Thoracic aorta (tissue), 2 donors: ENCODE results near the gene TTC39B. TPM values are rescaled to one million over a fixed set of nuclear protein-coding genes. Genes with fewer than 3 reads are reported as not detected.
"Not testable (repeated sequence)": the region's sequence is repeated elsewhere in the genome, so short reads cannot be mapped to it uniquely, and the experiment has no call there.

Source experiments
- ATAC-seq: fragments of 150-250 bp; one replicate; pipeline ENCODE4 v1.8.0; 2017; ENCODE audit warnings: low read depth; ENCODE audit not compliant: insufficient number of reproducible peaks, low FRiP score
- DNase-seq: peaks from one replicate; pipeline ENCODE4 v3.0.0-alpha.2; 2020; ENCODE audit warnings: low spot score
- H3K27ac ChIP-seq, 2 donors: fragments of 200-600 bp; sonication (generic); 1 replicate in 1 of 2; 2 replicates in 1 of 2; pipeline ENCODE4 v1.5.1; 2016; ENCODE audit warnings: mild to moderate bottlenecking in 2 of 2, moderate library complexity in 2 of 2
- H3K27me3 ChIP-seq: fragments of 200-600 bp; sonication (generic); replicated peaks from 2 replicates; pipeline ENCODE4 v1.6.0; 2016; ENCODE audit warnings: mild to moderate bottlenecking; ENCODE audit not compliant: insufficient read depth
- H3K36me3 ChIP-seq: fragments of 200-600 bp; sonication (generic); one replicate; pipeline ENCODE4 v1.5.1; 2016
- H3K4me1 ChIP-seq, 2 donors: fragments of 200-600 bp; sonication (generic); 1 replicate in 1 of 2; 2 replicates in 1 of 2; pipeline versions ENCODE4 v1.5.1 to v1.6.0; 2016; ENCODE audit warnings: low read depth in 2 of 2, mild to moderate bottlenecking in 1 of 2; ENCODE audit not compliant: control insufficient read depth in 1 of 2
- H3K4me3 ChIP-seq: fragments of 200-600 bp; sonication (generic); 2 replicates; pipeline ENCODE4 v1.5.1; 2016; ENCODE audit warnings: mild to moderate bottlenecking
- H3K9me3 ChIP-seq: fragments of 200-600 bp; sonication (generic); 2 replicates; pipeline ENCODE4 v1.5.1; 2016
- total RNA-seq, 2 donors: library from RNA; depleted of rRNA; stranded (reverse); fragments of >200 nt; gene quantifications; one replicate each; pipeline versions ENCODE4 v1.1.0 to v1.2.3, GENCODE V29; 2016
- TF ChIP-seq, protein P1 (sequence below): fragments of 200-600 bp; sonication (generic); IDR thresholded peaks from one replicate; pipeline ENCODE4 v1.5.1; 2019; ENCODE audit warnings: antibody characterized with exemption

The TTC39B gene
- total RNA-seq, 2 donors from 2014 or later = 24.2 to 46.7 TPM

DNA sequence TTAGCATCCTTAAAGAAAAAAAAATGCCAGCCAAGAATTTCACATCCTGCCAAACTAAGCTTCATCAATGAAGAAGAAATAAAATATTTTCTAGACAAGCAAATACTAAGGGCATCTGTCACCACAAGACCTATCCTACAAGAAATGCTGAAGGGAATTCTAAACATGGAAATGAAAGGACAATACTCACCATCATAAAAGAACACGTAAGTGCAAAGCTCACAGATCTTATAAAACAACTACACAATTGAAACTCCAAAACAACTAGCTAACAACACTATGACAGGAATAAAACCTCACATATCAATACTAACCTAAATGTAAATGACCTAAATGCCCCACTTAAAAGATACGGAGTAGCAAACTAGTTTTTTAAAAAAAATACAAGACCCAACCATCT, 71.4 kb downstream of the TTC39B start:
- Histone ChIP-seq H3K4me3 (no peak overlapping the region), H3K36me3 (no peaks in the 10 kb centered on the region), H3K27me3 (no peaks in the 10 kb centered on the region), H3K9me3 (peaks cover 9% of the 10 kb centered on the region), H3K4me1 (peaks cover 19 to 37% of the 10 kb centered on the region in 2 donors), H3K27ac (no peak overlapping the region)
- ATAC-seq (no peak), DNase-seq (no peak)
- TF ChIP-seq, protein P1, sequence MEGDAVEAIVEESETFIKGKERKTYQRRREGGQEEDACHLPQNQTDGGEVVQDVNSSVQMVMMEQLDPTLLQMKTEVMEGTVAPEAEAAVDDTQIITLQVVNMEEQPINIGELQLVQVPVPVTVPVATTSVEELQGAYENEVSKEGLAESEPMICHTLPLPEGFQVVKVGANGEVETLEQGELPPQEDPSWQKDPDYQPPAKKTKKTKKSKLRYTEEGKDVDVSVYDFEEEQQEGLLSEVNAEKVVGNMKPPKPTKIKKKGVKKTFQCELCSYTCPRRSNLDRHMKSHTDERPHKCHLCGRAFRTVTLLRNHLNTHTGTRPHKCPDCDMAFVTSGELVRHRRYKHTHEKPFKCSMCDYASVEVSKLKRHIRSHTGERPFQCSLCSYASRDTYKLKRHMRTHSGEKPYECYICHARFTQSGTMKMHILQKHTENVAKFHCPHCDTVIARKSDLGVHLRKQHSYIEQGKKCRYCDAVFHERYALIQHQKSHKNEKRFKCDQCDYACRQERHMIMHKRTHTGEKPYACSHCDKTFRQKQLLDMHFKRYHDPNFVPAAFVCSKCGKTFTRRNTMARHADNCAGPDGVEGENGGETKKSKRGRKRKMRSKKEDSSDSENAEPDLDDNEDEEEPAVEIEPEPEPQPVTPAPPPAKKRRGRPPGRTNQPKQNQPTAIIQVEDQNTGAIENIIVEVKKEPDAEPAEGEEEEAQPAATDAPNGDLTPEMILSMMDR = no peak

GRCh38 chr9:15233941-15234490, 73.0 kb downstream of the TTC39B start:
- H3K36me3 ChIP-seq = not testable (repeated sequence)

GRCh38 chr9:15232706-15233280, 74.2 kb downstream of the TTC39B start:
- ATAC-seq, H3K4me3 ChIP-seq, H3K27ac ChIP-seq, H3K27me3 ChIP-seq, H3K36me3 ChIP-seq, H3K9me3 ChIP-seq, DNase-seq: not testable (repeated sequence)
- peaks cover 5 to 21% of the 10 kb centered on the region in 2 donors for H3K4me1 ChIP-seq

More at GRCh38 chr9:15233941-15234490, 73.0 kb downstream of the TTC39B start:
- H3K4me1 ChIP-seq = peaks cover 10 to 24% of the 10 kb centered on the region in 2 donors
- not testable (repeated sequence) for ATAC-seq, H3K4me3 ChIP-seq, H3K27ac ChIP-seq, H3K27me3 ChIP-seq, DNase-seq, H3K9me3 ChIP-seq

DNA sequence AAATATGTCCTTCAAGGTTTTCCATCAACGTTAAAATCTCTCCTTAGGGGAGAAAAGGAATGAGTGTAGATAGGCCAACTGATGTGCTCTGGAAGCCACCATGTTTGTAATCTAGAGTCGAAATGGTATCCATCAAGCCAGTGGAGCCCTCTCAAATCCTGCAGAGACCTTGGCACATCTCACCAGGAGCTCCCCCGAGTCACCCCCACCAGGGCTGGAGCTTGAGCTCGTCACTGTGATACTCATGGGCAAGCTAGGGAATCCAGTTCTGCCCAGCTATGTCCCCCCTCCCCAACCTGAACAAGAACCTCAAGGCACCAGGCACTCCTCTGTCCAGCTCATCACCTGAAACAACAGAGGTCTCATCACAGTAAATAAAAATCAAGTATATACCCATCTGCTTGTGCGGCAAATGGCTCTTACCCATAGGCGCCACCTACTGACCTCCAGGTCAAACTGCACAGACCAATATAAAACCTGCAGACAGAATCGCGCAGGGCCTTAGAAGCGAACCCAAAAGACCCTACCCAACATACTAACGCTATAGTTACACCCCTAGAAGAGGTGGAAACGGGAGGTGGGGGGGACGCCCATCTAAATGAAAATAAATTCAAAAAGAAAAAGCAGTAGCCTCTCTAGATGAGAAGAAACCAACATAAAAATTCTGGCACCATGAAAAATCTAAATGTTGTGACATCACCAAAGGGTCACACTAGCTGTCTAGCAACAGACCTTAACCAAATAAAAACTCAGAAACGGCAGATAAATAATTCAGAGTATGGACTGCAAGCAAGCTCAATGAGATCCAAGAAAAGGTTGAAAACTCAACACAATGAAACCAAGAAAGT, 75.0 kb downstream of the TTC39B start:
- TF ChIP-seq, protein P1 = peak; percentile 12
- Histone ChIP-seq H3K27ac (no peak overlapping the region), H3K36me3 (no peaks in the 10 kb centered on the region), H3K4me1 (peaks cover 5 to 21% of the 10 kb centered on the region in 2 donors), H3K27me3 (no peaks in the 10 kb centered on the region), H3K4me3 (no peak overlapping the region), H3K9me3 (peaks cover 8% of the 10 kb centered on the region)
- no peak for DNase-seq
- ATAC-seq = no peak

- ATAC-seq (no peak), DNase-seq (no peak)
- no peaks in the 10 kb centered on the region for H3K27me3 ChIP-seq
- H3K27ac ChIP-seq = no peak overlapping the region
- peaks cover 0 to 12% of the 10 kb centered on the region in 2 donors for H3K4me1 ChIP-seq
- no peaks in the 10 kb centered on the region for H3K9me3 ChIP-seq
- no peak overlapping the region for H3K4me3 ChIP-seq
- H3K36me3 ChIP-seq = no peaks in the 10 kb centered on the region
- TF ChIP-seq, protein P1 = no peak
Measured at GRCh38 chr9:15229409-15229808, 77.6 kb downstream of the TTC39B start.

GRCh38 chr9:15227491-15227890, 79.5 kb downstream of the TTC39B start:
- Histone ChIP-seq H3K4me1 (peaks cover 0 to 12% of the 10 kb centered on the region in 2 donors), H3K27ac (no peak overlapping the region), H3K27me3 (no peaks in the 10 kb centered on the region), H3K9me3 (no peaks in the 10 kb centered on the region), H3K36me3 (peaks cover 5% of the 10 kb centered on the region), H3K4me3 (no peak overlapping the region)
- no peak for DNase-seq
- TF ChIP-seq, protein P1 = no peak
- ATAC-seq = no peak
